Liver (tissue), 9 donors: ENCODE results near the gene HNRNPL. TPM values are rescaled to one million over a fixed set of nuclear protein-coding genes. Genes with fewer than 3 reads are reported as not detected.
"Not testable (repeated sequence)": the region's sequence is repeated elsewhere in the genome, so short reads cannot be mapped to it uniquely, and the experiment has no call there.

Source experiments
- DNase-seq: peaks from one replicate; pipeline ENCODE4 v3.0.0-alpha.2; 2017; ENCODE audit warnings: low spot score
- H3K27ac ChIP-seq, 2 donors: one replicate each; pipeline ENCODE4 v1.7.0; 2013; ENCODE audit warnings: inconsistent platforms in 2 of 2, low read length in 2 of 2, control low read depth in 1 of 2, low read depth in 1 of 2, mild to moderate bottlenecking in 1 of 2
- H3K27me3 ChIP-seq, 4 donors: one replicate each; pipeline versions ENCODE4 v1.6.1 to v1.7.0; 2013; ENCODE audit warnings: low read length in 3 of 4, inconsistent platforms in 1 of 4, mild to moderate bottlenecking in 1 of 4, moderate library complexity in 1 of 4; ENCODE audit not compliant: control insufficient read depth in 4 of 4, insufficient read depth in 4 of 4
- H3K36me3 ChIP-seq, 4 donors: one replicate each; pipeline versions ENCODE4 v1.6.1 to v1.7.0; 2013; ENCODE audit warnings: low read length in 3 of 4, mild to moderate bottlenecking in 3 of 4, low read depth in 1 of 4, moderate library complexity in 1 of 4; ENCODE audit not compliant: control insufficient read depth in 4 of 4, insufficient read depth in 3 of 4
- H3K4me1 ChIP-seq, 4 donors: one replicate each; pipeline versions ENCODE4 v1.6.1 to v1.7.0; 2013; ENCODE audit warnings: low read length in 3 of 4, mild to moderate bottlenecking in 3 of 4, moderate library complexity in 1 of 4; ENCODE audit not compliant: control insufficient read depth in 4 of 4, insufficient read depth in 4 of 4
- H3K4me3 ChIP-seq, 3 donors: one replicate each; pipeline versions ENCODE4 v1.6.1 to v1.7.0; 2013; ENCODE audit warnings: low read length in 3 of 3, control low read depth in 1 of 3, low read depth in 1 of 3, mild to moderate bottlenecking in 1 of 3
- H3K9ac ChIP-seq, 2 donors: one replicate each; pipeline ENCODE4 v1.7.0; 2013; ENCODE audit warnings: low read length in 2 of 2, mild to moderate bottlenecking in 2 of 2, moderate library complexity in 2 of 2, control low read depth in 1 of 2, low read depth in 1 of 2
- H3K9me3 ChIP-seq, 4 donors: one replicate each; pipeline versions ENCODE4 v1.6.1 to v1.7.0; 2013; ENCODE audit warnings: low read length in 3 of 4; ENCODE audit not compliant: control insufficient read depth in 4 of 4
- EGR1 ChIP-seq, 2 donors: IDR thresholded peaks; 2 replicates each; pipeline ENCODE4 v1.6.1; 2016 to 2018; ENCODE audit warnings: antibody characterized with exemption in 2 of 2, low read depth in 2 of 2
- FOXA1 ChIP-seq: IDR thresholded peaks from 2 replicates; pipeline ENCODE4 v1.6.1; 2016; ENCODE audit warnings: antibody characterized with exemption
- FOXA2 ChIP-seq: IDR thresholded peaks from 2 replicates; pipeline ENCODE4 v1.6.1; 2016; ENCODE audit warnings: antibody characterized with exemption
- GABPA ChIP-seq, 2 donors: IDR thresholded peaks in 1 of 2; conservative IDR thresholded peaks in 1 of 2; 2 replicates each; pipeline ENCODE4 v1.6.1; 2016; ENCODE audit warnings: antibody characterized with exemption in 2 of 2, mild to moderate bottlenecking in 1 of 2, moderate library complexity in 1 of 2
- HNF4A ChIP-seq, 2 donors: conservative IDR thresholded peaks; 2 replicates each; pipeline ENCODE4 v1.6.1; 2016; ENCODE audit warnings: antibody characterized with exemption in 2 of 2, mild to moderate bottlenecking in 2 of 2
- HNF4G ChIP-seq: IDR thresholded peaks from 2 replicates; pipeline ENCODE4 v1.6.1; 2016; ENCODE audit warnings: antibody characterized with exemption
- JUND ChIP-seq, 2 donors: IDR thresholded peaks; 2 replicates each; pipeline ENCODE4 v1.6.1; 2016; ENCODE audit warnings: antibody characterized with exemption in 2 of 2
- NR2F2 ChIP-seq: IDR thresholded peaks from 2 replicates; pipeline ENCODE4 v1.6.1; 2016; ENCODE audit warnings: antibody characterized with exemption
- RAD21 ChIP-seq, 2 donors: IDR thresholded peaks; 2 replicates each; pipeline ENCODE4 v1.6.1; 2016; ENCODE audit warnings: antibody characterized with exemption in 2 of 2, mild to moderate bottlenecking in 2 of 2
- RXRA ChIP-seq, 2 donors: IDR thresholded peaks; 2 replicates each; pipeline ENCODE4 v1.6.1; 2017 to 2018; ENCODE audit warnings: antibody characterized with exemption in 2 of 2, mild to moderate bottlenecking in 1 of 2
- SP1 ChIP-seq: IDR thresholded peaks from 2 replicates; pipeline ENCODE4 v1.6.1; 2018; ENCODE audit warnings: antibody characterized with exemption, mild to moderate bottlenecking
- TAF1 ChIP-seq: conservative IDR thresholded peaks from 2 replicates; pipeline ENCODE4 v1.6.1; 2016; ENCODE audit warnings: antibody characterized with exemption, mild to moderate bottlenecking
- YY1 ChIP-seq: IDR thresholded peaks from 2 replicates; pipeline ENCODE4 v1.6.1; 2016; ENCODE audit warnings: antibody characterized with exemption, mild to moderate bottlenecking
- WGBS: extraction: QIAGEN DNeasy Blood & Tissue Kit; methylation state at CpG from one replicate; pipeline ENCODE4 v1.1.7; 2013; 5-methylcytosine and 5-hydroxymethylcytosine counted together
- polyA plus RNA-seq, 2 donors: library from polyadenylated mRNA; stranded (reverse) in 1 of 2; unstranded in 1 of 2; fragments of 200-250 nt in 1 of 2; fragments of >200 nt in 1 of 2; fragmentation: Nextera tagmentation in 1 of 2; extraction: Ambion mirVana in 1 of 2; gene quantifications; one replicate each; pipeline versions ENCODE4 v1.2.1 to v1.2.3, GENCODE V29; 2013 to 2015
- total RNA-seq, 2 donors: library from RNA; depleted of rRNA; stranded (reverse); fragments of >200 nt; gene quantifications; one replicate each; pipeline ENCODE4 v1.2.3, GENCODE V29; 2014
- TF ChIP-seq, protein P1 (sequence below): IDR thresholded peaks from 2 replicates; pipeline ENCODE4 v1.6.1; 2016; ENCODE audit warnings: antibody characterized with exemption
- TF ChIP-seq, protein P2 (sequence below): IDR thresholded peaks from 2 replicates; pipeline ENCODE4 v1.6.1; 2016; ENCODE audit warnings: antibody characterized with exemption
- TF ChIP-seq, protein P3 (sequence below): IDR thresholded peaks from 2 replicates; pipeline ENCODE4 v1.6.1; 2016; ENCODE audit warnings: antibody characterized with exemption, mild to moderate bottlenecking
- TF ChIP-seq, protein P4 (sequence below): IDR thresholded peaks from 2 replicates; pipeline ENCODE4 v1.6.1; 2016; ENCODE audit warnings: antibody characterized with exemption
- TF ChIP-seq, protein P5 (sequence below): fragments of 150-350 bp; IDR thresholded peaks from 2 replicates; pipeline ENCODE4 v1.5.1; 2017; ENCODE audit warnings: improper control_type of control experiment, low read depth, low read length; ENCODE audit not compliant: missing input control
- donor health status: healthy.
- donor health status: healthy.
- donor health status: healthy.
- donor health status: healthy.
- donor health status: healthy.

Gene HNRNPL
- total and polyA plus RNA-seq, 4 donors, result 50.4 to 166 (median 95.6) TPM

DNA sequence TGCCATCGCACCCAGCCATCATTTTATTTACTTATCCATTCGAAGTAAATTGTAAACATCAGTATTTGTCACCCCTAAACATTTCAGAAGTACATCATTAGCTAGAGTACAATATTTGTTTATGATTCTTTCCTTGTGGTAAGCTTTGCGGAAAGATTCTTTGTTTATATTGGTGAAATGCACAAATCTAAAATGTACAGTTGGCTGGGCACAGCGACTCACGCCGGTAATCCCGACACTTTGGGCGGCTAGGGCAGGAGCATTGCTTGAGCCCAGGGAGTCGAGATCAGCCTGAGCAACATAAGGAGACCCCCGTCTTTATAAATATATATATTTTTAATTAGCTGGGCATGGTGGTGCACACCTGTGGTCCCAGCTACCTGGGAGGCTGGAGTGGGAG is 50.7 kb downstream of the HNRNPL start:
- Histone ChIP-seq H3K4me3 (no peak overlapping the region), H3K4me1 (no peaks in the 10 kb centered on the region), H3K36me3 (peaks cover 3 to 15% (median 10%) of the 10 kb centered on the region in 4 donors), H3K27me3 (no peaks in the 10 kb centered on the region), H3K27ac (no peak overlapping the region), H3K9me3 (no peaks in the 10 kb centered on the region), H3K9ac (no peak overlapping the region)
- TF ChIP-seq, protein P1, sequence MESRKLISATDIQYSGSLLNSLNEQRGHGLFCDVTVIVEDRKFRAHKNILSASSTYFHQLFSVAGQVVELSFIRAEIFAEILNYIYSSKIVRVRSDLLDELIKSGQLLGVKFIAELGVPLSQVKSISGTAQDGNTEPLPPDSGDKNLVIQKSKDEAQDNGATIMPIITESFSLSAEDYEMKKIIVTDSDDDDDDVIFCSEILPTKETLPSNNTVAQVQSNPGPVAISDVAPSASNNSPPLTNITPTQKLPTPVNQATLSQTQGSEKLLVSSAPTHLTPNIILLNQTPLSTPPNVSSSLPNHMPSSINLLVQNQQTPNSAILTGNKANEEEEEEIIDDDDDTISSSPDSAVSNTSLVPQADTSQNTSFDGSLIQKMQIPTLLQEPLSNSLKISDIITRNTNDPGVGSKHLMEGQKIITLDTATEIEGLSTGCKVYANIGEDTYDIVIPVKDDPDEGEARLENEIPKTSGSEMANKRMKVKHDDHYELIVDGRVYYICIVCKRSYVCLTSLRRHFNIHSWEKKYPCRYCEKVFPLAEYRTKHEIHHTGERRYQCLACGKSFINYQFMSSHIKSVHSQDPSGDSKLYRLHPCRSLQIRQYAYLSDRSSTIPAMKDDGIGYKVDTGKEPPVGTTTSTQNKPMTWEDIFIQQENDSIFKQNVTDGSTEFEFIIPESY, result no peak
- TF ChIP-seq TAF1 (no peak), SP1 (no peak), FOXA2 (no peak), HNF4A (conservative IDR thresholded peaks at IDR 0.05) (no peak), GABPA (IDR thresholded peaks at IDR 0.05 in 1 of 2, conservative IDR thresholded peaks at IDR 0.05 in 1 of 2) (no peak), EGR1 (IDR thresholded peaks at IDR 0.05; ENCODE audit: low read depth in 2 of 2) (no peak), RAD21 (IDR thresholded peaks at IDR 0.05) (no peak), YY1 (no peak), RXRA (IDR thresholded peaks at IDR 0.05) (no peak), NR2F2 (no peak), HNF4G (no peak), FOXA1 (no peak), JUND (IDR thresholded peaks at IDR 0.05) (no peak)
- TF ChIP-seq, protein P2, sequence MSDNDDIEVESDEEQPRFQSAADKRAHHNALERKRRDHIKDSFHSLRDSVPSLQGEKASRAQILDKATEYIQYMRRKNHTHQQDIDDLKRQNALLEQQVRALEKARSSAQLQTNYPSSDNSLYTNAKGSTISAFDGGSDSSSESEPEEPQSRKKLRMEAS, result no peak
- TF ChIP-seq, protein P3, sequence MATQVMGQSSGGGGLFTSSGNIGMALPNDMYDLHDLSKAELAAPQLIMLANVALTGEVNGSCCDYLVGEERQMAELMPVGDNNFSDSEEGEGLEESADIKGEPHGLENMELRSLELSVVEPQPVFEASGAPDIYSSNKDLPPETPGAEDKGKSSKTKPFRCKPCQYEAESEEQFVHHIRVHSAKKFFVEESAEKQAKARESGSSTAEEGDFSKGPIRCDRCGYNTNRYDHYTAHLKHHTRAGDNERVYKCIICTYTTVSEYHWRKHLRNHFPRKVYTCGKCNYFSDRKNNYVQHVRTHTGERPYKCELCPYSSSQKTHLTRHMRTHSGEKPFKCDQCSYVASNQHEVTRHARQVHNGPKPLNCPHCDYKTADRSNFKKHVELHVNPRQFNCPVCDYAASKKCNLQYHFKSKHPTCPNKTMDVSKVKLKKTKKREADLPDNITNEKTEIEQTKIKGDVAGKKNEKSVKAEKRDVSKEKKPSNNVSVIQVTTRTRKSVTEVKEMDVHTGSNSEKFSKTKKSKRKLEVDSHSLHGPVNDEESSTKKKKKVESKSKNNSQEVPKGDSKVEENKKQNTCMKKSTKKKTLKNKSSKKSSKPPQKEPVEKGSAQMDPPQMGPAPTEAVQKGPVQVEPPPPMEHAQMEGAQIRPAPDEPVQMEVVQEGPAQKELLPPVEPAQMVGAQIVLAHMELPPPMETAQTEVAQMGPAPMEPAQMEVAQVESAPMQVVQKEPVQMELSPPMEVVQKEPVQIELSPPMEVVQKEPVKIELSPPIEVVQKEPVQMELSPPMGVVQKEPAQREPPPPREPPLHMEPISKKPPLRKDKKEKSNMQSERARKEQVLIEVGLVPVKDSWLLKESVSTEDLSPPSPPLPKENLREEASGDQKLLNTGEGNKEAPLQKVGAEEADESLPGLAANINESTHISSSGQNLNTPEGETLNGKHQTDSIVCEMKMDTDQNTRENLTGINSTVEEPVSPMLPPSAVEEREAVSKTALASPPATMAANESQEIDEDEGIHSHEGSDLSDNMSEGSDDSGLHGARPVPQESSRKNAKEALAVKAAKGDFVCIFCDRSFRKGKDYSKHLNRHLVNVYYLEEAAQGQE, result no peak
- TF ChIP-seq, protein P4, sequence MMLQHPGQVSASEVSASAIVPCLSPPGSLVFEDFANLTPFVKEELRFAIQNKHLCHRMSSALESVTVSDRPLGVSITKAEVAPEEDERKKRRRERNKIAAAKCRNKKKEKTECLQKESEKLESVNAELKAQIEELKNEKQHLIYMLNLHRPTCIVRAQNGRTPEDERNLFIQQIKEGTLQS, result no peak
- TF ChIP-seq, protein P5, sequence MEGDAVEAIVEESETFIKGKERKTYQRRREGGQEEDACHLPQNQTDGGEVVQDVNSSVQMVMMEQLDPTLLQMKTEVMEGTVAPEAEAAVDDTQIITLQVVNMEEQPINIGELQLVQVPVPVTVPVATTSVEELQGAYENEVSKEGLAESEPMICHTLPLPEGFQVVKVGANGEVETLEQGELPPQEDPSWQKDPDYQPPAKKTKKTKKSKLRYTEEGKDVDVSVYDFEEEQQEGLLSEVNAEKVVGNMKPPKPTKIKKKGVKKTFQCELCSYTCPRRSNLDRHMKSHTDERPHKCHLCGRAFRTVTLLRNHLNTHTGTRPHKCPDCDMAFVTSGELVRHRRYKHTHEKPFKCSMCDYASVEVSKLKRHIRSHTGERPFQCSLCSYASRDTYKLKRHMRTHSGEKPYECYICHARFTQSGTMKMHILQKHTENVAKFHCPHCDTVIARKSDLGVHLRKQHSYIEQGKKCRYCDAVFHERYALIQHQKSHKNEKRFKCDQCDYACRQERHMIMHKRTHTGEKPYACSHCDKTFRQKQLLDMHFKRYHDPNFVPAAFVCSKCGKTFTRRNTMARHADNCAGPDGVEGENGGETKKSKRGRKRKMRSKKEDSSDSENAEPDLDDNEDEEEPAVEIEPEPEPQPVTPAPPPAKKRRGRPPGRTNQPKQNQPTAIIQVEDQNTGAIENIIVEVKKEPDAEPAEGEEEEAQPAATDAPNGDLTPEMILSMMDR, result no peak
- DNase-seq, result no peak
- WGBS, result 91% methylated on average over 10 of the region's 10 CpGs

DNA sequence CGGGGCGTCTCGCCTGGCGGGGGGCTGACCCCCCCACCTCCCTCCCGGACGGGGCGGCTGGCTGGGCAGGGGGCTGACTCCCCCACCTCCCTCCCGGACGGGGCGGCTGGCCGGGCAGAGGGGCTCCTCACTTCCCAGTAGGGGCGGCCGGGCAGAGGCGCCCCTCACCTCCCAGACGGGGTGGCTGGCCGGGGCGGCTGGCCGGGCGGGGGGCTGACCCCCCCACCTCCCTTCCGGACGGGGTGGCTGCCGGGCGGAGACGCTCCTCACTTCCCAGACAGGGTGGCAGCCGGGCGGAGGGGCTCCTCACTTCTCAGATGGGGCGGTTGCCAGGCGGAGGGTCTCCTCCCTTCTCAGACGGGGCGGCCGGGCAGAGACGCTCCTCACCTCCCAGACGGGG is 52.0 kb downstream of the HNRNPL start:
- 94% methylated on average over 21 of the region's 33 CpGs for WGBS
- not testable (repeated sequence) for H3K9me3 ChIP-seq, DNase-seq, H3K27me3 ChIP-seq, H3K4me3 ChIP-seq, H3K4me1 ChIP-seq, H3K27ac ChIP-seq, H3K9ac ChIP-seq
- H3K36me3 ChIP-seq, result peaks cover 3 to 15% (median 9%) of the 10 kb centered on the region in 4 donors
